ENCODE data around the gene VDR. TPM values are rescaled to one million over a fixed set of nuclear protein-coding genes. Genes with fewer than 3 reads are reported as not detected.
"Not testable (repeated sequence)": the region's sequence is repeated elsewhere in the genome, so short reads cannot be mapped to it uniquely, and the experiment has no call there.

Gene VDR
- total RNA-seq, 4 donors from 2014 or later, result 16.6 to 25.0 (median 21.3) TPM

- Histone ChIP-seq H3K4me1 (peaks cover 85 to 100% (median 95%) of the 10 kb centered on the region in 3 donors), H3K27me3 (no peaks in the 10 kb centered on the region), H3K27ac (peak overlapping the region; percentile 86 to 99 (median 98)), H3K4me3 (no peak overlapping the region), H3K36me3 (peaks cover 0 to 2% (median 0%) of the 10 kb centered on the region in 3 donors), H3K9me3 (no peaks in the 10 kb centered on the region)
- intact Hi-C loops (cut with DNase I), result no loop called here
- WGBS, 2 donors, result 58% methylated on average over 2 of the region's 2 CpGs; no CpG with 5 or more reads in 1 of the 2 donors
- DNase-seq, result no peak
- TF ChIP-seq CTCF (IDR thresholded peaks at IDR 0.05) (no peak), POLR2A (IDR thresholded peaks at IDR 0.05) (no peak)
Observed at GRCh38 chr12:47811072-47811396, 93.8 kb downstream of the VDR start.

- H3K9me3 ChIP-seq; DNase-seq; H3K27me3 ChIP-seq; H3K4me3 ChIP-seq; intact Hi-C loops (cut with DNase I): not testable (repeated sequence)
- peaks cover 88 to 100% (median 94%) of the 10 kb centered on the region in 3 donors for H3K4me1 ChIP-seq
- WGBS, 2 donors, result 57 to 64% methylated on average over 9 of the region's 9 CpGs
- peaks cover 0 to 16% (median 0%) of the 10 kb centered on the region in 3 donors for H3K36me3 ChIP-seq
- H3K27ac ChIP-seq, result peak overlapping the region; percentile 57 to 99 (median 98)
Observed at GRCh38 chr12:47809518-47809917, 95.3 kb downstream of the VDR start.

- whole genome bisulfite sequencing, 2 donors, result 61 to 63% methylated on average over 6 to 9 of the region's 9 CpGs
- peak overlapping the region; percentile 57 to 99 (median 98) for H3K27ac ChIP-seq
- H3K4me3 ChIP-seq, result peak overlapping the region in 1 of 4 donors; percentile 40
- DNase-seq, result no peak
- no peaks in the 10 kb centered on the region for H3K27me3 ChIP-seq
- no peaks in the 10 kb centered on the region for H3K9me3 ChIP-seq
- intact Hi-C loops (cut with DNase I), result no loop called here
- TF ChIP-seq POLR2A (IDR thresholded peaks at IDR 0.05) (no peak), CTCF (IDR thresholded peaks at IDR 0.05) (peak in 3 of 6 experiments; percentile 16 to 27 (median 17))
- peaks cover 87 to 100% (median 94%) of the 10 kb centered on the region in 3 donors for H3K4me1 ChIP-seq
- H3K36me3 ChIP-seq, result peaks cover 0 to 16% (median 0%) of the 10 kb centered on the region in 3 donors
Observed at GRCh38 chr12:47808574-47809365, 96.0 kb downstream of the VDR start.

GRCh38 chr12:47808050-47808449 lies 96.7 kb downstream of the VDR start:
- intact Hi-C loops (cut with DNase I), result no loop called here
- no peaks in the 10 kb centered on the region for H3K9me3 ChIP-seq
- H3K36me3 ChIP-seq, result peaks cover 0 to 16% (median 0%) of the 10 kb centered on the region in 3 donors
- TF ChIP-seq CTCF (IDR thresholded peaks at IDR 0.05), result no peak
- TF ChIP-seq POLR2A (IDR thresholded peaks at IDR 0.05), result no peak
- H3K27me3 ChIP-seq, result no peaks in the 10 kb centered on the region
- DNase-seq, result no peak
- H3K27ac ChIP-seq, result peak overlapping the region; percentile 57 to 99 (median 98)
- peaks cover 85 to 100% (median 95%) of the 10 kb centered on the region in 3 donors for H3K4me1 ChIP-seq
- WGBS, 2 donors, result 61% methylated on average over 3 of the region's 9 CpGs; no CpG with 5 or more reads in 1 of the 2 donors
- H3K4me3 ChIP-seq, result peak overlapping the region in 1 of 4 donors; percentile 40

- H3K27me3 ChIP-seq, result no peaks in the 10 kb centered on the region
- intact Hi-C loops (cut with DNase I), result no loop called here
- H3K4me3 ChIP-seq, result no peak overlapping the region
- TF ChIP-seq POLR2A (IDR thresholded peaks at IDR 0.05) (no peak), CTCF (IDR thresholded peaks at IDR 0.05) (no peak)
- H3K27ac ChIP-seq, result peak overlapping the region; percentile 57 to 99 (median 98)
- peaks cover 0 to 16% (median 0%) of the 10 kb centered on the region in 3 donors for H3K36me3 ChIP-seq
- no peaks in the 10 kb centered on the region for H3K9me3 ChIP-seq
- WGBS, 2 donors, result 40 to 57% methylated on average over 3 to 5 of the region's 5 CpGs
- peaks cover 85 to 100% (median 99%) of the 10 kb centered on the region in 3 donors for H3K4me1 ChIP-seq
- DNase-seq, result no peak
Observed at GRCh38 chr12:47807338-47807737, 97.5 kb downstream of the VDR start.

All from esophagus squamous epithelium (tissue), 5 donors.